Body of pancreas (tissue), 4 donors: ENCODE data around the gene GAREM1. TPM values are rescaled to one million over a fixed set of nuclear protein-coding genes. Genes with fewer than 3 reads are reported as not detected.

Experiments used
- ATAC-seq: fragments of 150-250 bp; one replicate; pipeline ENCODE4 v1.9.1; 2016
- DNase-seq, 4 donors: peaks; one replicate each; pipeline ENCODE4 v3.0.0-alpha.2; 2019
- H3K27ac ChIP-seq, 4 donors: fragments of 200-600 bp; sonication (generic); 1 replicate in 3 of 4; 2 replicates in 1 of 4; pipeline versions ENCODE4 v1.5.1 to v1.6.1; 2016 to 2019; ENCODE audit warnings: mild to moderate bottlenecking in 1 of 4, mixed read lengths in 1 of 4, moderate library complexity in 1 of 4
- H3K27me3 ChIP-seq, 2 donors: fragments of 200-600 bp; sonication (generic); one replicate each; pipeline ENCODE4 v1.6.0; 2016; ENCODE audit warnings: mild to moderate bottlenecking in 1 of 2
- H3K36me3 ChIP-seq, 2 donors: fragments of 200-600 bp; sonication (generic); replicated peaks in 1 of 2; 2 replicates each; pipeline ENCODE4 v1.5.1; 2016; ENCODE audit warnings: low read depth in 2 of 2; ENCODE audit not compliant: insufficient read depth in 1 of 2
- H3K4me1 ChIP-seq: fragments of 200-600 bp; sonication (generic); one replicate; pipeline ENCODE4 v1.6.0; 2016
- H3K4me3 ChIP-seq, 2 donors: fragments of 200-600 bp; sonication (generic); 1 replicate in 1 of 2; 2 replicates in 1 of 2; pipeline ENCODE4 v1.5.1; 2016 to 2019
- H3K9me3 ChIP-seq, 3 donors: fragments of 200-600 bp; sonication (generic); 1 replicate in 2 of 3; 2 replicates in 1 of 3; pipeline ENCODE4 v1.5.1; 2016
- POLR2A ChIP-seq, 3 donors: fragments of 450-650 bp; IDR thresholded peaks; one replicate each; pipeline ENCODE4 v1.6.1; 2016; ENCODE audit warnings: antibody characterized with exemption in 3 of 3, mild to moderate bottlenecking in 2 of 3
- WGBS, 2 donors: methylation state at CpG; one replicate each; pipeline ENCODE4 v1.1.5; 2017; 5-methylcytosine and 5-hydroxymethylcytosine counted together
- intact Hi-C: fragments of 100-400 bp; cut with DNase I; formaldehyde crosslinking; loops from one replicate; pipeline ENCODE4 v1.15.1; 2023
- total RNA-seq, 2 donors: library from RNA; depleted of rRNA; stranded (reverse); fragments of >200 nt; gene quantifications; one replicate each; pipeline ENCODE4 v1.1.0, GENCODE V29; 2016
- TF ChIP-seq, protein P1 (sequence below), 7 experiments: fragments of 450-650 bp in 4 of 7; fragments of 200-600 bp in 3 of 7; sonication (generic) in 3 of 7; IDR thresholded peaks; one replicate each; pipeline ENCODE4 v1.5.1; 2016 to 2019; ENCODE audit warnings: antibody characterized with exemption in 7 of 7

Gene GAREM1
- total RNA-seq, 2 donors from 2014 or later = 16.1 to 16.8 TPM

DNA sequence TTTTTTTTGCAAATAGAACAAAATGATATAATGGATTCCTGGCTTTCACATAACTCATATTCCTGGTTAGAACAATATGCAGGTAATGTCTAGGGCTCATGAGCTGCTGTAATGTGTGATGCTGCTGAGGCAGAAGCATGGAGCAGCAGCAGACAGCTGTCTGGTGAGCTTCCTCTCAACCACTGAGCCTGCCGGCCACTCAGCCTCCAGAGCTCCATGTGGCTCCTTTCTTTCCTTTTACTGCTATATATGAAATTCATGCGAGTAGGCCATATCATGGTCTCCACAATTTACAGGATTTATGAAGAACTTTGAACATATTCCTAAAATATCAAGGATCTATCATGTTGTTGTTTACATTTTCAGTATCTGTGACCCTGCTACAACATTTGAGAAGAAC is 159.9 kb downstream of the GAREM1 start:
- intact Hi-C loops = no loop called here
- Histone ChIP-seq H3K4me1 (no peaks in the 10 kb centered on the region), H3K27ac (no peak overlapping the region), H3K9me3 (no peaks in the 10 kb centered on the region), H3K27me3 (no peaks in the 10 kb centered on the region), H3K36me3 (peaks cover 0 to 2% of the 10 kb centered on the region in 2 donors), H3K4me3 (no peak overlapping the region)
- DNase-seq (no peak), ATAC-seq (no peak)
- TF ChIP-seq POLR2A (IDR thresholded peaks at IDR 0.05) = no peak
- TF ChIP-seq, protein P1, sequence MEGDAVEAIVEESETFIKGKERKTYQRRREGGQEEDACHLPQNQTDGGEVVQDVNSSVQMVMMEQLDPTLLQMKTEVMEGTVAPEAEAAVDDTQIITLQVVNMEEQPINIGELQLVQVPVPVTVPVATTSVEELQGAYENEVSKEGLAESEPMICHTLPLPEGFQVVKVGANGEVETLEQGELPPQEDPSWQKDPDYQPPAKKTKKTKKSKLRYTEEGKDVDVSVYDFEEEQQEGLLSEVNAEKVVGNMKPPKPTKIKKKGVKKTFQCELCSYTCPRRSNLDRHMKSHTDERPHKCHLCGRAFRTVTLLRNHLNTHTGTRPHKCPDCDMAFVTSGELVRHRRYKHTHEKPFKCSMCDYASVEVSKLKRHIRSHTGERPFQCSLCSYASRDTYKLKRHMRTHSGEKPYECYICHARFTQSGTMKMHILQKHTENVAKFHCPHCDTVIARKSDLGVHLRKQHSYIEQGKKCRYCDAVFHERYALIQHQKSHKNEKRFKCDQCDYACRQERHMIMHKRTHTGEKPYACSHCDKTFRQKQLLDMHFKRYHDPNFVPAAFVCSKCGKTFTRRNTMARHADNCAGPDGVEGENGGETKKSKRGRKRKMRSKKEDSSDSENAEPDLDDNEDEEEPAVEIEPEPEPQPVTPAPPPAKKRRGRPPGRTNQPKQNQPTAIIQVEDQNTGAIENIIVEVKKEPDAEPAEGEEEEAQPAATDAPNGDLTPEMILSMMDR (IDR thresholded peaks at IDR 0.05) = no peak
- WGBS, 2 donors = 89 to 93% methylated on average over 2 of the region's 2 CpGs

DNA sequence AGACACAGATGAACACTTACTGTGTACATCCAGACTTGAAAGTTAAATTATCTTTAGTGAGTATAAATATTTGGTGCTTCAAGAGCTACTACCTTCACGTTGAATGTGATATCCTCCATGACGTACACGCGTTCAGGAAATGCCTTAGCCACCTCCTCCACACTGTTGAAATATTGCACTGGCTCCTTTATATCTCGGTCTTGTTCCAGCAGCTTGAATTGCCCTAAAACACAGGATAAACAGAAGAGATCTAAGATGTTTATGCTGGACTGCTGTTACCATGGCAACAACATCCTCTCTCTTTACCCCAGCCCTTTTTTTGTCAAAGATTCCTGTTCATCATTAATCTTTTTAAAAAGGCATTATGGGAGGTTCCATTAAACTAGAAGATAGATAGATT is 160.6 kb downstream of the GAREM1 start:
- H3K27ac ChIP-seq = no peak overlapping the region
- no peak for TF ChIP-seq POLR2A (IDR thresholded peaks at IDR 0.05)
- TF ChIP-seq, protein P1 (IDR thresholded peaks at IDR 0.05) = no peak
- no peak for ATAC-seq
- intact Hi-C loops = no loop called here
- H3K27me3 ChIP-seq = no peaks in the 10 kb centered on the region
- DNase-seq = no peak
- no peaks in the 10 kb centered on the region for H3K4me1 ChIP-seq
- H3K4me3 ChIP-seq = no peak overlapping the region
- WGBS, 2 donors = 74 to 83% methylated on average over 5 of the region's 5 CpGs
- no peaks in the 10 kb centered on the region for H3K9me3 ChIP-seq
- peaks cover 0 to 2% of the 10 kb centered on the region in 2 donors for H3K36me3 ChIP-seq

DNA sequence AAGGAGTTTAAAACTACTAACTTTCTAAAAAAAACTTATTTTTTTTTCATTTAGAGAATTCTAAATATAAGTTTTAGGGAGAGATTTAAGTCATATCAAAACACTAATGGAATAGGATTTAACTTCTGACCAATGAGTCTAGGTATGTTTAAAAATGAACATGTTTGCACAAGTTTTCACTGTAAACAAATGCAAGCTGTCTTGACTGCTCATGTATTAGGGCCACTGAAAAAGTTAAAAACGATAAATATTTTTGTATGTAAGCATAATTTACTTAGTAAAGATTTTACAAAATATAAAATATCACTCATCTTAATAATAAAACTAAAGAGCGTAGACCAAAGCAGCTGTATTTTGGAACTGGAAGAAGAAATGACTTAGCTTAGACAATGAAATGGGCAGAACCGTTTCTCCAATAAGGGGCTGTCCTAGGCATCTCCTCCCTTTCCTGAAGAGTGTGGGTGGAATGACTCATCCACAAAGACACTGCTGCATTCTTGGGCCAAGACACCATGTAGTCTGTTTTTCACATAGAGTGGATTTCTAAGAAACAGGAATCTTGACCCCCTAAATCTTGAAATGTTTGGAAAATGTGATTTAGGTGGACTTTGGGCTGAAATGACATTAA is 162.1 kb downstream of the GAREM1 start:
- Histone ChIP-seq H3K4me1 (no peaks in the 10 kb centered on the region), H3K36me3 (peaks cover 0 to 2% of the 10 kb centered on the region in 2 donors), H3K27ac (no peak overlapping the region), H3K27me3 (no peaks in the 10 kb centered on the region), H3K9me3 (no peaks in the 10 kb centered on the region), H3K4me3 (no peak overlapping the region)
- peak; percentile 56 for ATAC-seq
- DNase-seq = peak in 1 of 4 donors; percentile 35
- TF ChIP-seq POLR2A (IDR thresholded peaks at IDR 0.05) = no peak
- TF ChIP-seq, protein P1 (IDR thresholded peaks at IDR 0.05) = no peak
- intact Hi-C loops = no loop called here
- 65 to 75% methylated on average over 3 of the region's 3 CpGs for WGBS, 2 donors

DNA sequence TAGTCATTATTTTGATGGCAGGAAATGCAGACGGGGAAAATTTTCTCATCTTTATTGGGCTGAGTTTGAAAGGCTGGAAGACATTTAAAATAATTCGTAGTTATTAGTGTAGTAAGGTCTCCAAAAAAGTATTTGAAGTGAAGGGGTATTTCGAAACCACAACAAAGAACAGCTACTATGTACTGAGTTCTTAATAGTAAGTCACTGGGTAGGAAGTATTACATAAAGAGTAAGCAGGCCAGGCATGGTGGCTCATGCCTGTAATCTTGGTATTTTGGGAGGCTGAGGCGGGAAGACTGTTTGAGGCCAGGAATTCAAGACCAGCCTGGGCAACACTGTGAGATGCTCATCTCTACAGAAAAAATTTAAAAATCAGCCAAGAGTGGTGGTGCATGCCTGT is 167.3 kb downstream of the GAREM1 start:
- Histone ChIP-seq H3K36me3 (no peaks in the 10 kb centered on the region), H3K4me3 (no peak overlapping the region), H3K27me3 (no peaks in the 10 kb centered on the region), H3K4me1 (peaks cover 12% of the 10 kb centered on the region), H3K27ac (no peak overlapping the region), H3K9me3 (no peaks in the 10 kb centered on the region)
- ATAC-seq (no peak), DNase-seq (no peak)
- TF ChIP-seq, protein P1 (IDR thresholded peaks at IDR 0.05) = no peak
- no peak for TF ChIP-seq POLR2A (IDR thresholded peaks at IDR 0.05)
- intact Hi-C loops = no loop called here
- 85 to 93% methylated on average over 4 of the region's 4 CpGs for WGBS, 2 donors

DNA sequence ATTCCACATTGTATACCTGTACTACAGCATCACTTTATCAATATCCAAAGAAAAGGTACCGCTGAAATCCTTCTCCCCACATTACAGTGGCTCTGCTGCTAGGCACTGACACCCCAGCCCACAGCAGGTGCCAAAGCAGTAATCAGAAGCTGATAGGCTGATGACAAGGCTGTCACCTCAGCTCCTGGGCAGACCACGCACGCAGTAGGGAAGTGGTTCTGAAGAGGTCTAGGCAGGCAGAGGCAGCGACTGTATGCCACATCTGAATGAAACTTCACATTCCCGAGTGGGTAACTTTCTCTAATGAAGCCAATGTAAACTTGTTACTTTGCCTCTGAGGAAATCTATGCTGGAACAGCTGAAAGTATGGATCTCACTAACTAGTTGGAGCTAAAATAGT is 167.9 kb downstream of the GAREM1 start:
- Histone ChIP-seq H3K36me3 (no peaks in the 10 kb centered on the region), H3K9me3 (no peaks in the 10 kb centered on the region), H3K27me3 (no peaks in the 10 kb centered on the region), H3K4me3 (no peak overlapping the region), H3K27ac (peak overlapping the region in 2 of 4 donors; percentile 17 to 37), H3K4me1 (peaks cover 16% of the 10 kb centered on the region)
- WGBS, 2 donors = 76 to 81% methylated on average over 5 of the region's 5 CpGs
- DNase-seq = no peak
- intact Hi-C loops = no loop called here
- no peak for ATAC-seq
- no peak for TF ChIP-seq POLR2A (IDR thresholded peaks at IDR 0.05)
- TF ChIP-seq, protein P1 (IDR thresholded peaks at IDR 0.05) = no peak
